ENCODE results near the gene TMED8. TPM values are rescaled to one million over a fixed set of nuclear protein-coding genes. Genes with fewer than 3 reads are reported as not detected.
"Not testable (repeated sequence)": the region's sequence is repeated elsewhere in the genome, so short reads cannot be mapped to it uniquely, and the experiment has no call there.

Gene TMED8
- total RNA-seq, 2 donors from 2014 or later, result 27.5 to 36.1 TPM

DNA sequence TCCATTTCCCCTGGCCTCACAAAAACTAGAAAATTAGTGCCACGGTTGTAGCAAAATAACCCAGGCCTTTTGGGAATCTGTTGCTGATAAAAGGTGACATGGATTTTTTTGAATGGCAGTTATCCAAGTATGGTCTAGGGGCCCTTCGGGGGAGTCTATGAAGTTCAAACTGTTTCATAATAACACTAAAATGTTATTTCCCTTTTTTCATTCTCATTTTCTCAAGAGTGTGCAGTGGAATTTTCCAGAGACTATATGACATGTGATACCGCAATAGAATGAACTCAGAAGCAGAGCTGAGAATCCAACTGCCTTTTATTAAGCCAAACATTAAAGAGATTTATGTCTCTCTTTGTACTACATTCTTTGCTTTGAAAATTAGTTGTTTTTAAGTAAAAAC, 29.1 kb downstream of the TMED8 start:
- no peaks in the 10 kb centered on the region for H3K9me3 Mint-ChIP-seq
- no peaks in the 10 kb centered on the region for H3K27me3 Mint-ChIP-seq (ENCODE audit: low read depth)
- DNase-seq, result no peak
- peaks cover 2 to 8% of the 10 kb centered on the region in 2 donors for H3K36me3 Mint-ChIP-seq (ENCODE audit: insufficient read depth in 2 of 2)
- ATAC-seq (replicated peaks in 1 of 2), result no peak
- H3K4me3 Mint-ChIP-seq, result no peak overlapping the region
- H3K27ac Mint-ChIP-seq, result no peak overlapping the region
- H3K4me1 Mint-ChIP-seq (ENCODE audit: low read depth), result no peaks in the 10 kb centered on the region

DNA sequence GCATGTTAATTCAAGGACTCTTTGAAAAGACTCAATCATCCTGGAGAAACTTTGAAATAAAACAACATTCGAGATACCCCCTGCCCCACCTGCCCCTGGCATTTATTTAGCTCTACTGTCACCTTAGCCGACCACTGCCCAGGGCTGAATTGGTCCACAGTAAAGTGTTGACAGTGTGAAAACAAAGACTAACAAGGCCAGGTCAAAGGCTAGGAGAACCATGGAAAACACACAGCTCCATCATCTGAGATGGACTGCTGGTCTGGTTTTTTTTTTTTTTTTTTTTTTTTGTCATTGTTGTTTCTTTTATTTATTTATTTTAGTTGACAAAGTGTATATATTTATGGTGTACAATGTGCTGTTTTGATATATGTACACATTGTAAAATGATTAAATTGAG, 30.4 kb downstream of the TMED8 start:
- no peak for DNase-seq
- H3K27me3 Mint-ChIP-seq (ENCODE audit: low read depth), result no peaks in the 10 kb centered on the region
- no peak overlapping the region for H3K27ac Mint-ChIP-seq
- no peak overlapping the region for H3K4me3 Mint-ChIP-seq
- H3K9me3 Mint-ChIP-seq, result no peaks in the 10 kb centered on the region
- no peaks in the 10 kb centered on the region for H3K4me1 Mint-ChIP-seq (ENCODE audit: low read depth)
- peaks cover 2 to 8% of the 10 kb centered on the region in 2 donors for H3K36me3 Mint-ChIP-seq (ENCODE audit: insufficient read depth in 2 of 2)
- no peak for ATAC-seq (replicated peaks in 1 of 2)

DNA sequence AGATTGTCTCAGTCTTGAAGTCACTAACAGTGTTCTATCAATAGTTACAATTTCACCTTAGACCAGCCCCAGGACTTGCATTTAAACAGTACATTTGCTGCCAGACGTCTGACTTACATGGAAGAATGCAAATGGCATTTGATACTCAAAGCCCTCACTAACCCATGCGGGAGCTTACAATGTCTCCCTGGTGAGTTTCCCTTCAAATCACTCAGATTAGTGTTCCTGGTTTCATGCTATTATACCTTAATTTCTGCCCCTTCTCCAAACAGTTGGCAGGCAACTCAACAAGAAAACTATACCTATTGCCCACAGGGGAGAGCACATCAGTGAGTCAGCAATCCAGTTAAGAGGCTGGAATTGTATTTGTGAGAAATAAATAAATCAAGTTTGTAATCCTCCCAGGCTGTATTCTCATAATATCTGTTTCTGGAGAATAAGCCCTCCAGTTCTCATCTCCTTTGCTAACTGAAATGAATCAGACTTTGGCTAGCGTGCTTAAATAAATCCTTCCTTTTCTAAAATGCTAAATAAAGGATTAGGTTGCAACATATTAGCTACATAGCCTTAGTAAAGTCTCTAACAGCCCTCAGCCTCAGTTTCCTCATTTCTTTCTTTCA, 32.4 kb downstream of the TMED8 start:
- Mint-ChIP-seq H3K4me1 (ENCODE audit: low read depth) (no peaks in the 10 kb centered on the region), H3K4me3 (no peak overlapping the region), H3K27ac (no peak overlapping the region), H3K36me3 (ENCODE audit: insufficient read depth in 2 of 2) (peaks cover 0 to 4% of the 10 kb centered on the region in 2 donors), H3K9me3 (no peaks in the 10 kb centered on the region), H3K27me3 (ENCODE audit: low read depth) (no peaks in the 10 kb centered on the region)
- no peak for DNase-seq
- ATAC-seq (replicated peaks in 1 of 2), result no peak

DNA sequence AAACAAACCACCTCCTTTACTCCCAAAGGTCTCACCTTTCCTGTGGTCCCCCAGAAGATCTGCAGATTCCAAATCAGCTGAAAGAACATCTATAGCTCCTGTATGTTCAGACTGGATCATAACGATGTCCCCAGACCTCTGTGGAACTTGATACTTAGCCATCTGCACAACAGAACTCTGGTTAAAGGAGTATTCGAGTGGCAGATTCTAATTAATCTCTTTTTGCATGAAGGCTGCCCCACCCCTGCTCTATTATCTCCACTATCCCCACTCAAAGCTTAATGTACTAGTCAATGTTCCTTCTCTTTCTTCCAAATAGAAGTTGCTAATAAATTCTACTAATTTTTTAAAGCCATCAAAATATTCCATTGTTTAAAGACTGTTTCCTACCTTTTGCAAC, 33.2 kb downstream of the TMED8 start:
- H3K9me3 Mint-ChIP-seq, result no peaks in the 10 kb centered on the region
- H3K4me3 Mint-ChIP-seq, result no peak overlapping the region
- no peak overlapping the region for H3K27ac Mint-ChIP-seq
- no peaks in the 10 kb centered on the region for H3K27me3 Mint-ChIP-seq (ENCODE audit: low read depth)
- DNase-seq (no peak), ATAC-seq (replicated peaks in 1 of 2) (no peak)
- peaks cover 0 to 2% of the 10 kb centered on the region in 2 donors for H3K36me3 Mint-ChIP-seq (ENCODE audit: insufficient read depth in 2 of 2)
- H3K4me1 Mint-ChIP-seq (ENCODE audit: low read depth), result no peaks in the 10 kb centered on the region

DNA sequence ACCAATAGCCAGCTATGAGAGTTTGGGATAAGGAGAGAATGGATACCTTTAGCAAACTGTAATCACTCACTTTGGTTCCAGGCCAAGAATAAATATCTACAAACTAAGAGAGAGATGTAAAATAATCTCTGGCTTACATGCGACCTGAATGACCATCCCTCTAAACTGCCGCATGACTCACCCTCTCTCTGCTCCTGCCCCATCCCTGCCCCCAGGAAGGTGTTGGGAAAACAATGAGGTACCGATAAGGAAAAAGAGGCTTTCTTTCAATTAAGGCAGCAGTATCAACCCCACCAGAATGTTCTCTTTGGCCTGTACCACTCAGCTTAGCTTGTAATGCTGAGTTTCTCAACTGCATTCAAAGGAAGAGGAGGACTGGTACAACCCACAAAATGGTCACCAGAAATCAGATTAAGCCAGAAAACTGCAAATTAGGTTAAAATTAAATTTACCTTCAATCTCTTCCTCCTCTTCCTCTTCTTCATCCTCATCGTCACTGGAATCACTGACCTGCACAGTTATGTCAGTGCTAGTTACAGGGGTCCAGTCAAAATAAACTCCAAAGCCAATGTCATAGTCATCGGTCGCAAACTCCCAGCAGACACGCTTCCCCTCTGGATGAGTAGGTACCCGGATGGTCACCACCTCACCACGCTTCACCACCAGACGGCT, 34.0 kb downstream of the TMED8 start:
- Mint-ChIP-seq H3K27ac (no peak overlapping the region), H3K4me3 (no peak overlapping the region), H3K27me3 (ENCODE audit: low read depth) (no peaks in the 10 kb centered on the region), H3K4me1 (ENCODE audit: low read depth) (no peaks in the 10 kb centered on the region), H3K9me3 (no peaks in the 10 kb centered on the region), H3K36me3 (ENCODE audit: insufficient read depth in 2 of 2) (peaks cover 0 to 2% of the 10 kb centered on the region in 2 donors)
- DNase-seq, result no peak
- no peak for ATAC-seq (replicated peaks in 1 of 2)

DNA sequence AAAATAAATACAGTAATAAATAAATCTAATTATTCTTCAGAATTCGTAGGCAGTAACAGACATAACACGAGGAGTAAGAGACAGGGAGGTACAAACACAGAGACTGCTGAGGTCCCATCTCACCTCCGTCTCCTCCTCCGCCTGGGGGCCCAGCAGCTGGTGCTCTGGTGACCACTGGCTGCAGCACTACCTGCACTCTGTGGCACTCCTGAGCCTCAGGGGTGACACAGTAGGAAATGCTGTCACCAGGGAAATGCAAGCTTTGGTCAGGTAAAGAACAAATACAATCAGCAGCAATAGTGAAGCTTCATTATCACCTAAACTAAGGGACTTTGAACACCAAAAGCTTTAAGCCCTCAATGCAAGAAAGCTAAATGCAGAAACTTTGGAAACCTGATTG, 36.5 kb downstream of the TMED8 start:
- H3K27me3 Mint-ChIP-seq (ENCODE audit: low read depth), result no peaks in the 10 kb centered on the region
- no peak overlapping the region for H3K4me3 Mint-ChIP-seq
- H3K4me1 Mint-ChIP-seq (ENCODE audit: low read depth), result no peaks in the 10 kb centered on the region
- H3K27ac Mint-ChIP-seq, result no peak overlapping the region
- no peak for ATAC-seq (replicated peaks in 1 of 2)
- peaks cover 0 to 5% of the 10 kb centered on the region in 2 donors for H3K36me3 Mint-ChIP-seq (ENCODE audit: insufficient read depth in 2 of 2)
- no peak for DNase-seq
- no peaks in the 10 kb centered on the region for H3K9me3 Mint-ChIP-seq

DNA sequence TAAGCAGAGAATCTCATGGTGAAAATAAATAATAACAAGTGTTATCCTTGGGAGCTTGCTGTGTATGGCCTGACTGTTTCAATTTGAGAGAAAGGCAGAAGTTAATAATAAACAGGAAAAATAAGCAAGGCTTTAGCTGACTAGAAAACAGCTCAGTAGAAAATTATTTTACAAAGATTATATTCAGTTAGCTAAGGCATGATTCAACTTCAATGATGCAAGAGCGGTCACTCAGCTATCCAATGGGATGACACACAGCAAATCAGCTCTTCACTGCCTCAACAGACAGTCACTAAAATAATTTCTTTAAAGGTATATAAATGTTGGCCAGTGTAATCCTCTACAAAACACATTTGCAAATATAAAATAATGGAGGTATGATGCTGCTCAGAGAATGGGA, 37.5 kb downstream of the TMED8 start:
- Mint-ChIP-seq H3K27me3 (ENCODE audit: low read depth) (no peaks in the 10 kb centered on the region), H3K36me3 (ENCODE audit: insufficient read depth in 2 of 2) (peaks cover 0 to 5% of the 10 kb centered on the region in 2 donors), H3K27ac (no peak overlapping the region), H3K4me3 (no peak overlapping the region), H3K9me3 (no peaks in the 10 kb centered on the region), H3K4me1 (ENCODE audit: low read depth) (no peaks in the 10 kb centered on the region)
- DNase-seq (no peak), ATAC-seq (replicated peaks in 1 of 2) (no peak)

DNA sequence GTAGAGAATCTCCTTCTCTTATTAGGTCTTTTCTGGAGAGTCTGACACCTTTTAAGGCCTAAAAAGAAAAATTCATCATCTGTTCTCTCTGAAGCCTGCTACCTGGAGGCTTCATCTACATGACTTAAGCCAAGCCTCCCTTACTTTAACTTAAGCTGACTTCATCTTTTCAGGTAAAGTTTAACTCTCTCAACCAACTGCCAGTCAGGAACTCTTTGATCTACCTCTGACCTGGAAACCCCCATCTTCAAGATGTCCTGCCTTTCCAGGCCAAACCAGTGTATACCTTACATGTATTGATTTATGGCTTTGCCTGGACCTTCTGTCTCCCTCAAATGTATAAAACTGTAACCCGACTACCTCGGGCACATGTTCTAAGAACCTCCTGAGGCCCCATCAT, 38.6 kb downstream of the TMED8 start:
- no peaks in the 10 kb centered on the region for H3K4me1 Mint-ChIP-seq (ENCODE audit: low read depth)
- ATAC-seq (replicated peaks in 1 of 2), result no peak
- no peak for DNase-seq
- H3K9me3 Mint-ChIP-seq, result no peaks in the 10 kb centered on the region
- no peak overlapping the region for H3K27ac Mint-ChIP-seq
- H3K4me3 Mint-ChIP-seq, result no peak overlapping the region
- no peaks in the 10 kb centered on the region for H3K27me3 Mint-ChIP-seq (ENCODE audit: low read depth)
- H3K36me3 Mint-ChIP-seq (ENCODE audit: insufficient read depth in 2 of 2), result peaks cover 0 to 5% of the 10 kb centered on the region in 2 donors

DNA sequence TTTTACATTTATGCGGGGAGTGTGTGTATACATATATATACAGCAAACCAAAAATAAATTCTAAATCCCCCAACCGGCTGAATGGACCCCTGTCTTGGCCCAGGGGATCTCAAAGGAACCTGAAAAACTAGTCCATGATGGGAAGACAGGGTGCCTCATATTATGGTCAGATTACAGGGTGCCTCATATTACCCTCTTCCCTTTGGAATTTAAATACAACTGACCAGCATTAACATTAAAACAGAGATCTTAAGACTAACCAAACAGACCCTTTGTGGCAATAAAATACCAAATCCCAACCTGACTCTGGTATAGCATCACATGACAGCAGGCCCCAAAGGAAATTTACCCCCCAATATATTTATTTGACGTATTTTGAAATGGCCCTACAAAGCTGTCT, 39.0 kb downstream of the TMED8 start:
- H3K27me3 Mint-ChIP-seq (ENCODE audit: low read depth), result no peaks in the 10 kb centered on the region
- H3K27ac Mint-ChIP-seq, result no peak overlapping the region
- H3K4me3 Mint-ChIP-seq, result no peak overlapping the region
- no peak for ATAC-seq (replicated peaks in 1 of 2)
- H3K4me1 Mint-ChIP-seq (ENCODE audit: low read depth), result no peaks in the 10 kb centered on the region
- H3K9me3 Mint-ChIP-seq, result no peaks in the 10 kb centered on the region
- DNase-seq, result no peak
- H3K36me3 Mint-ChIP-seq (ENCODE audit: insufficient read depth in 2 of 2), result peaks cover 0 to 2% of the 10 kb centered on the region in 2 donors

DNA sequence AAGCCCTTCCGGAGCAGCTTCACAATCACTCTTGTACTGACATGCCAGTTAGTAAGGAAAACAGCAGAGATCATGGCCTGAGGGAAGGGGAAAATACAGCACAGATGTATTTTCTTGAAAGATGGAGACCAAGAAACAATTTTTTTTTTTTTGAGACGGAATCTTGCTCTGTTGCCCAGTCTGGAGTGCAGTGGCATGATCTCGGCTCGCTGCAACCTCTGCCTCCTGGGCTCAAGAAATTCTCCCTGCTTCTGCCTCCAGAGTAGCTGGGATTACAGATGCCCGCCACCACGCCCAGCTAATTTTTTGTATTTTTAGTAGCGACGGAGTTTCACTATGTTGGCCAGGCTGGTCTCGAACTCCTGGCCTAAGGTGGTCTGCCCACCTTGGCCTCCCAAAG, 39.6 kb downstream of the TMED8 start:
- ATAC-seq (replicated peaks in 1 of 2); DNase-seq; H3K4me1 Mint-ChIP-seq (ENCODE audit: low read depth); H3K4me3 Mint-ChIP-seq; H3K9me3 Mint-ChIP-seq; H3K27ac Mint-ChIP-seq; H3K36me3 Mint-ChIP-seq (ENCODE audit: insufficient read depth in 2 of 2); H3K27me3 Mint-ChIP-seq (ENCODE audit: low read depth): not testable (repeated sequence)

DNA sequence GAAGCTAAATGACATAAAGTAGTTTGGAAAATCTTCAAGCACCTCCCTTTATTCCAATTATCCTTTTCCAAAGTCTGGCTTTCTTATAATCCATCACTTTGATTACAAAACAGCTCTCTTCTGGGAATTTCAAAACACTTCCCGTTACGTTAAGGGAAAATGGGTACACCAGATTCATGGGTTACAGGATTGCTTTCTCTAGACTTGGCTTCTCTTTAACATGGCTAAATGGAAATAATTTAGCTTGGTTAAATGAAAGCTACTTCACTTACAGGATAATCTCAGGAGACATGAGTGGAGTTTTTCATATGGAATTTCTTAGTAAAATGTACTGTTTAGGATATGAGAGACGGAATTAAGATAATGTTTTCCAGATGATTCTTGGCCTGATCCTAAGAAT, 41.3 kb downstream of the TMED8 start:
- H3K9me3 Mint-ChIP-seq, result no peaks in the 10 kb centered on the region
- H3K4me1 Mint-ChIP-seq (ENCODE audit: low read depth), result no peaks in the 10 kb centered on the region
- DNase-seq (no peak), ATAC-seq (replicated peaks in 1 of 2) (no peak)
- H3K27me3 Mint-ChIP-seq (ENCODE audit: low read depth), result no peaks in the 10 kb centered on the region
- H3K36me3 Mint-ChIP-seq (ENCODE audit: insufficient read depth in 2 of 2), result peaks cover 0 to 2% of the 10 kb centered on the region in 2 donors
- H3K4me3 Mint-ChIP-seq, result no peak overlapping the region
- no peak overlapping the region for H3K27ac Mint-ChIP-seq

DNA sequence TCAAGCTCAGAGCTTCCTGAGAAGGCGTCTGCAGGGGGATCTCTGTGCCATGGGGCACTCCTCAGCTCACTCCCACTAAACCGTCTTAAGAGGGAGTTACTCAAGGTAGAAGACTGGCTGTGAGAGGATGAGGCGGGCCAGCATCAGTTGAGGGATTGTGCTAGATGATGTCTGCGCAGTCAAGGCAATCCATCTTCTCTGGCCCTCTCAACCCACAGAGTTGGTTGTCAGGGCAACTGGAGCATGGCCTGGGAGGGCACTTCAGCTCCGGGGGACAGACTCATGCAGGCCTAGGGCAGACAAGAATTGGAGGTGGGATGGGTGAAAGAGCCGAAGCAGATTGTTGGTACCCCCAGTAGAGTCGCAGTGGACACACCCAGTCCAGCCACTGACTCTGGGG, 47.0 kb downstream of the TMED8 start:
- DNase-seq (no peak), ATAC-seq (replicated peaks in 1 of 2) (no peak)
- no peaks in the 10 kb centered on the region for H3K27me3 Mint-ChIP-seq (ENCODE audit: low read depth)
- H3K4me1 Mint-ChIP-seq (ENCODE audit: low read depth), result no peaks in the 10 kb centered on the region
- no peaks in the 10 kb centered on the region for H3K9me3 Mint-ChIP-seq
- H3K36me3 Mint-ChIP-seq (ENCODE audit: insufficient read depth in 2 of 2), result no peaks in the 10 kb centered on the region
- H3K27ac Mint-ChIP-seq, result no peak overlapping the region
- H3K4me3 Mint-ChIP-seq, result no peak overlapping the region

DNA sequence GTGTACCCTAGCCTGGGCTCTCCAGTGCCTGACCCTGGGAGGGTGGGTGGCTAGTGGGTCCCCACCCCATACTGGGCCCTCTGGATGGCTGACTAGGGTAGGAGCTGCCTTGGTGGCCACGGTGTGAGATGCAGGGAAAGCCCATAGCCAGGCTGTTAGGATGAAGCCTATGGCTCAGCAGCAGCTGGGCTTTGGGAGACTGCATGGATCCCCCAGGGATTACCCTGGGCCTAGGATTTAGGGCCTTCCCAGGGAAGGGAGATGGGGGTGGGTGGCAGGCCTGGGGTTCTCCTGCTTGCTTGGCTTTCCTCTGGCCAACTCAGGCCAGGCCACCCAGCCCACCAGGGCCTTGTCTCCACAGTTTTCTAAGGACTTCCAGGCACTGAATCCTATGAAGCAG, 49.8 kb downstream of the TMED8 start:
- no peak for ATAC-seq (replicated peaks in 1 of 2)
- Mint-ChIP-seq H3K9me3 (no peaks in the 10 kb centered on the region), H3K27ac (no peak overlapping the region)

DNA sequence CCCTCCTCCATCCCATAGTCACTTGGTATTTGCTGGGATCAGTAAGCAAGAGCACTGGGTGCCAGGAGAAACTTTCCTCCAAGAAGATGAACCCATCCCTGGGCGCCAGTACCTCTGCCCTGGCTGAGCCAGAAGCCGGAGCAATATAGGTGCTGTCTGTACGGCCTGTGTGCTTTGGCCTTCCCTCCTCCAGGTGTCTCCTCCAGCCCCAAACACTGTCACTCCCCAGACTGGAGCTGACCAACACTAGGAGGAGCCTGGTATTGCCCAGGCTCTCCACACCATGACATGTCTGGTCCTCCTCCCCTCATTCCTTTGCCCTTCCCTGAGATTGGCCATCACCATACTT, 51.2 kb downstream of the TMED8 start:
- no peaks in the 10 kb centered on the region for H3K27me3 Mint-ChIP-seq (ENCODE audit: low read depth)
- ATAC-seq (replicated peaks in 1 of 2) (no peak), DNase-seq (no peak)
- H3K4me3 Mint-ChIP-seq, result no peak overlapping the region
- H3K9me3 Mint-ChIP-seq, result no peaks in the 10 kb centered on the region
- no peak overlapping the region for H3K27ac Mint-ChIP-seq
- H3K4me1 Mint-ChIP-seq (ENCODE audit: low read depth), result peaks cover 12% of the 10 kb centered on the region
- H3K36me3 Mint-ChIP-seq (ENCODE audit: insufficient read depth in 2 of 2), result no peaks in the 10 kb centered on the region

More for the DNA sequence above, 49.8 kb downstream of the TMED8 start:
- Mint-ChIP-seq H3K27me3 (ENCODE audit: low read depth) (no peaks in the 10 kb centered on the region), H3K4me3 (no peak overlapping the region), H3K4me1 (ENCODE audit: low read depth) (peaks cover 6% of the 10 kb centered on the region), H3K36me3 (ENCODE audit: insufficient read depth in 2 of 2) (no peaks in the 10 kb centered on the region)
- no peak for DNase-seq

All from activated T-cell treated with anti-CD3 and anti-CD28 coated beads, Interleukin-2, amount 50 U/mL, for 72 hours (primary cell).